ENCODE data around the gene DEPP1. TPM values are rescaled to one million over a fixed set of nuclear protein-coding genes. Genes with fewer than 3 reads are reported as not detected.

Gene DEPP1
- total and polyA plus RNA-seq, 2 of the 13 experiments (the other 11 are each of a cell fraction or from before 2014, with no cell fraction given) = 14.8 to 270 TPM

DNA sequence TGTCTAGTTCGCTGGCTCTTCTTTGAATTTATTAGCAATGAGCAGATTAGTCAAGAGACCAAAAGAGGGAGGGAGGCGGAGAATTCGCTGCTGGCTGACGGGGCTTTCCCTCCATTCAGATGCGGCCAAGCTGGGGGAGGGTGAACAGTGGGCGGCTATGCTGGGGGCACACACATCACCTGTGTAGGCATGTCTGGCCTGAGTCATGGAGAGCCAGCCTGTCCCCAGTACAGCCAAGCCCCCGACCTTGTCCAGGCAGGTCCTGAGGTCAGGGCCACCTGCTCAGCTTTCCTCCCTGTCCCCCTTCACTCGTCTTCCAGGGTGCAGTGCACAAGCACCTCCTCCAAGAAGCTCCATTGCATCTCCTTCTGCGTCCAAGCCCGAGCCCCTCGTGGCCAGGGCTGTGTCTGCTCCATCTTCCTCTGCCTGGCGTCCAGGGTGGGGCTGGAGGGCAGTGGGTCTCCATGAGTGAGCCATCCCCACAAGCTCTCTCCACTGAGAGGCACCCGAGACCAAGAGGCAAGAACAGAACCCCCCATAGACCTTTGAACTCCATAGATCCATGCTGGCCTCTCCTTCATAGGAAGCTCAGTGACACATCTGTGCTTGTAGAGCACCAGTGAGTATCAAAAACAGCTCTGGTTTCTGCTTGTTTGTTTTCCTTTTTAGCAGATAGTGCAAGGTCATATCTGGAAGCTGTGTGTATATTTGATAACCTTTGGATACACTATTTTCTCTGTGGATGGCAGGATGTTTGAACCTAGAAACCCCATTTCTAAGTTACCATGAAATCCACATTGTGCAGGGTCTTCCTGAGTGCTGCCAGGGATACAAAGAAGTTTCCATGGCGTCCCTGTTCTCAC is 1.9 kb upstream of the DEPP1 start (continued):
- TF ChIP-seq, protein P1, sequence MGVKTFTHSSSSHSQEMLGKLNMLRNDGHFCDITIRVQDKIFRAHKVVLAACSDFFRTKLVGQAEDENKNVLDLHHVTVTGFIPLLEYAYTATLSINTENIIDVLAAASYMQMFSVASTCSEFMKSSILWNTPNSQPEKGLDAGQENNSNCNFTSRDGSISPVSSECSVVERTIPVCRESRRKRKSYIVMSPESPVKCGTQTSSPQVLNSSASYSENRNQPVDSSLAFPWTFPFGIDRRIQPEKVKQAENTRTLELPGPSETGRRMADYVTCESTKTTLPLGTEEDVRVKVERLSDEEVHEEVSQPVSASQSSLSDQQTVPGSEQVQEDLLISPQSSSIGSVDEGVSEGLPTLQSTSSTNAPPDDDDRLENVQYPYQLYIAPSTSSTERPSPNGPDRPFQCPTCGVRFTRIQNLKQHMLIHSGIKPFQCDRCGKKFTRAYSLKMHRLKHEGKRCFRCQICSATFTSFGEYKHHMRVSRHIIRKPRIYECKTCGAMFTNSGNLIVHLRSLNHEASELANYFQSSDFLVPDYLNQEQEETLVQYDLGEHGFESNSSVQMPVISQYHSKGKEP (CRISPR knock-in tag; IDR thresholded peaks at IDR 0.05) = no peak
- TF ChIP-seq JUNB (CRISPR knock-in tag; IDR thresholded peaks at IDR 0.05; ENCODE audit: borderline replicate concordance) (no peak; the same call in 1 of the 2 replicates), HDAC1 (CRISPR knock-in tag; IDR thresholded peaks at IDR 0.05) (peak; percentile 65), HNRNPLL (IDR thresholded peaks at IDR 0.05; ENCODE audit: low read depth, low read length, poor library complexity, severe bottlenecking) (no peak), HMGA1 (CRISPR knock-in tag; conservative IDR thresholded peaks at IDR 0.05) (no peak), ZNF660 (CRISPR knock-in tag; IDR thresholded peaks at IDR 0.05; ENCODE audit: borderline replicate concordance, low read depth) (no peak), KLF6 (CRISPR knock-in tag; IDR thresholded peaks at IDR 0.05) (peak; percentile 43; the same call in 1 of the 2 replicates), HNRNPL (IDR thresholded peaks at IDR 0.05; ENCODE audit: low read depth, low read length) (peak; percentile 75), ZNF615 (CRISPR knock-in tag; IDR thresholded peaks at IDR 0.05; ENCODE audit: borderline replicate concordance) (no peak), ZNF589 (CRISPR knock-in tag; conservative IDR thresholded peaks at IDR 0.05) (no peak), ZNF136 (CRISPR knock-in tag; IDR thresholded peaks at IDR 0.05; ENCODE audit: low read depth) (no peak; the same call in 1 of the 2 replicates), CC2D1A (CRISPR knock-in tag; IDR thresholded peaks at IDR 0.05) (no peak), ZNF124 (CRISPR knock-in tag; IDR thresholded peaks at IDR 0.05) (no peak; the same call in 1 of the 2 replicates), ZBTB20 (CRISPR knock-in tag; IDR thresholded peaks at IDR 0.05; ENCODE audit: borderline replicate concordance, low read depth) (peak; percentile 60; the same call in 1 of the 2 replicates), ZSCAN21 (CRISPR knock-in tag; IDR thresholded peaks at IDR 0.05; ENCODE audit: borderline replicate concordance) (peak; percentile 25; the same call in 1 of the 2 replicates), ZNF839 (CRISPR knock-in tag; IDR thresholded peaks at IDR 0.05; ENCODE audit: borderline replicate concordance) (no peak), ZBTB42 (CRISPR knock-in tag; IDR thresholded peaks at IDR 0.05) (no peak; the same call in 1 of the 2 replicates), PCBP2 (optimal IDR thresholded peaks at IDR 0.05; ENCODE audit: low read depth, low read length, poor library complexity, severe bottlenecking) (no peak), ZNF614 (CRISPR knock-in tag; IDR thresholded peaks at IDR 0.05; ENCODE audit: borderline replicate concordance) (peak; percentile 73; the same call in 1 of the 2 replicates), SP1 (IDR thresholded peaks at IDR 0.05) (no peak), SP1 (CRISPR knock-in tag; IDR thresholded peaks at IDR 0.05) (no peak)
- TF ChIP-seq, protein P2, sequence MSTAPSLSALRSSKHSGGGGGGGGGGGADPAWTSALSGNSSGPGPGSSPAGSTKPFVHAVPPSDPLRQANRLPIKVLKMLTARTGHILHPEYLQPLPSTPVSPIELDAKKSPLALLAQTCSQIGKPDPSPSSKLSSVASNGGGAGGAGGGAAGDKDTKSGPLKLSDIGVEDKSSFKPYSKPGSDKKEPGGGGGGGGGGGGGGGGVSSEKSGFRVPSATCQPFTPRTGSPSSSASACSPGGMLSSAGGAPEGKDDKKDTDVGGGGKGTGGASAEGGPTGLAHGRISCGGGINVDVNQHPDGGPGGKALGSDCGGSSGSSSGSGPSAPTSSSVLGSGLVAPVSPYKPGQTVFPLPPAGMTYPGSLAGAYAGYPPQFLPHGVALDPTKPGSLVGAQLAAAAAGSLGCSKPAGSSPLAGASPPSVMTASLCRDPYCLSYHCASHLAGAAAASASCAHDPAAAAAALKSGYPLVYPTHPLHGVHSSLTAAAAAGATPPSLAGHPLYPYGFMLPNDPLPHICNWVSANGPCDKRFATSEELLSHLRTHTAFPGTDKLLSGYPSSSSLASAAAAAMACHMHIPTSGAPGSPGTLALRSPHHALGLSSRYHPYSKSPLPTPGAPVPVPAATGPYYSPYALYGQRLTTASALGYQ (CRISPR knock-in tag; IDR thresholded peaks at IDR 0.05) = peak; percentile 90
- TF ChIP-seq, protein P3, sequence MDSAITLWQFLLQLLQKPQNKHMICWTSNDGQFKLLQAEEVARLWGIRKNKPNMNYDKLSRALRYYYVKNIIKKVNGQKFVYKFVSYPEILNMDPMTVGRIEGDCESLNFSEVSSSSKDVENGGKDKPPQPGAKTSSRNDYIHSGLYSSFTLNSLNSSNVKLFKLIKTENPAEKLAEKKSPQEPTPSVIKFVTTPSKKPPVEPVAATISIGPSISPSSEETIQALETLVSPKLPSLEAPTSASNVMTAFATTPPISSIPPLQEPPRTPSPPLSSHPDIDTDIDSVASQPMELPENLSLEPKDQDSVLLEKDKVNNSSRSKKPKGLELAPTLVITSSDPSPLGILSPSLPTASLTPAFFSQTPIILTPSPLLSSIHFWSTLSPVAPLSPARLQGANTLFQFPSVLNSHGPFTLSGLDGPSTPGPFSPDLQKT (CRISPR knock-in tag; IDR thresholded peaks at IDR 0.05; ENCODE audit: borderline replicate concordance) = no peak
- TF ChIP-seq, protein P4, sequence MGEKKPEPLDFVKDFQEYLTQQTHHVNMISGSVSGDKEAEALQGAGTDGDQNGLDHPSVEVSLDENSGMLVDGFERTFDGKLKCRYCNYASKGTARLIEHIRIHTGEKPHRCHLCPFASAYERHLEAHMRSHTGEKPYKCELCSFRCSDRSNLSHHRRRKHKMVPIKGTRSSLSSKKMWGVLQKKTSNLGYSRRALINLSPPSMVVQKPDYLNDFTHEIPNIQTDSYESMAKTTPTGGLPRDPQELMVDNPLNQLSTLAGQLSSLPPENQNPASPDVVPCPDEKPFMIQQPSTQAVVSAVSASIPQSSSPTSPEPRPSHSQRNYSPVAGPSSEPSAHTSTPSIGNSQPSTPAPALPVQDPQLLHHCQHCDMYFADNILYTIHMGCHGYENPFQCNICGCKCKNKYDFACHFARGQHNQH (CRISPR knock-in tag; IDR thresholded peaks at IDR 0.05) = peak; percentile 79; the same call in 1 of the 2 replicates
